ENCODE measurements around the gene SPARCL1.
A peak's percentile ranks its signal among the peaks of the same experiment; 100 is the strongest.
"Not testable (repeated sequence)": the region's sequence is repeated elsewhere in the genome, so short reads cannot be mapped to it uniquely, and the experiment has no call there.

SPARCL1 gene, protein sequence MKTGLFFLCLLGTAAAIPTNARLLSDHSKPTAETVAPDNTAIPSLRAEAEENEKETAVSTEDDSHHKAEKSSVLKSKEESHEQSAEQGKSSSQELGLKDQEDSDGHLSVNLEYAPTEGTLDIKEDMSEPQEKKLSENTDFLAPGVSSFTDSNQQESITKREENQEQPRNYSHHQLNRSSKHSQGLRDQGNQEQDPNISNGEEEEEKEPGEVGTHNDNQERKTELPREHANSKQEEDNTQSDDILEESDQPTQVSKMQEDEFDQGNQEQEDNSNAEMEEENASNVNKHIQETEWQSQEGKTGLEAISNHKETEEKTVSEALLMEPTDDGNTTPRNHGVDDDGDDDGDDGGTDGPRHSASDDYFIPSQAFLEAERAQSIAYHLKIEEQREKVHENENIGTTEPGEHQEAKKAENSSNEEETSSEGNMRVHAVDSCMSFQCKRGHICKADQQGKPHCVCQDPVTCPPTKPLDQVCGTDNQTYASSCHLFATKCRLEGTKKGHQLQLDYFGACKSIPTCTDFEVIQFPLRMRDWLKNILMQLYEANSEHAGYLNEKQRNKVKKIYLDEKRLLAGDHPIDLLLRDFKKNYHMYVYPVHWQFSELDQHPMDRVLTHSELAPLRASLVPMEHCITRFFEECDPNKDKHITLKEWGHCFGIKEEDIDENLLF

DNA sequence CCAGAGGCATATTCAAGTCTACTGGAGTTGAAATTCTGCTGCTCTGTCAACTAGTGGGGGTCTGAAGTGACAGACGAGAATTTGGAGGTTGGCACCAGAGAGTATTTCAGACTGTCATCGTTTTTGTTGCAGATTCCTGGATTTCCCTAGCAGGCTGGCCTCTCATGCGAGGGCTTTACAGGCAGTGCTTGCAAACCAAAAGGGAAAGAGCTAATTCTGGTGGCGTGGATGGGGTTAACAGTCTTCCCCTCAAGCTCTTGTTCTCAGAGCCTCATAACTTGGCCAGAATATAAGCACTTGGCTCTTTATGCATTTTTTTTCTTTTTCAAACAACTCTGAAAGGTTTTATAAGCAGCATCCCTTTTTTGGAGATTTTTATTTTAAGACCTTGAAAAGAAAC is at the start of gene SPARCL1:
Gene SPARCL1, minus strand, starts transcription at position 190 of the 400 bp plus-strand sequence. CDS start 29,802 bp downstream, outside the sequence.
- no peak for DNase-seq

DNA sequence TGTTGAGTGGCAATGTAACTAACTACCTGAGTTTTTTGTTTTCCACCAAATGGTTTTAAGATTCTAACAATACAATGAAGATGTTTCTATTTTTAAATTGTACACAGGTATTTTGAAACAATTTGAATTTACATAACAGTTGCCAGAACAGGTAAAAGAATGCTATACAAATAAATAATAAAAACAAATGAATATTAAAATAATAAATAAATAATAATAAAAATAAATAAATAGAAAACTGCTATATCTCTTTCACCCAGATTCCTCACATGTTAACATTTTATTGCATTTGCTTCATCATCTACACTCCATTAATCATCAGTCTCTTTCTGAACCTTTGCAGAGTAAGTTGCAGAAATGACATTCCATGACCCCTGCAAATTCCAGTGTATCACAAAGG is 46.8 kb upstream of the SPARCL1 start:
- DNase-seq = no peak

DNA sequence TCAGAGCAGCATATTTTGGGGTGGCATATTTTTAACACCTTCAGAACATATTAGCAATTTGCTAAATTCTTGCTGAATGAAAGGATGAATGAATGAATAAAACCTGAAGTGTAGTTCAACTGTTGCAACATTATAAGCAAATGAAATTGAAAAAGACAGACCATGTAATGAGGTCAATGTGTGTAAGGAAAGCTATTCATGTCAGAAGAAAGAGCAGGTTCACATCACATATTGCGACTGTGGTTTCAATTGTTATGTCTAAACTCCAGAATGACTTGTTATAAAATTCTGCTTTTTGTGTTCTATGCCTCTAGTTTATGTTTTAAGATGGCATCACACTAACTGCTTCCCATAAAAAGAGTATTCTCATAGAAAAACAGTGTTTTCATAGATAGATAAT is 46.2 kb upstream of the SPARCL1 start:
- no peak for DNase-seq

DNA sequence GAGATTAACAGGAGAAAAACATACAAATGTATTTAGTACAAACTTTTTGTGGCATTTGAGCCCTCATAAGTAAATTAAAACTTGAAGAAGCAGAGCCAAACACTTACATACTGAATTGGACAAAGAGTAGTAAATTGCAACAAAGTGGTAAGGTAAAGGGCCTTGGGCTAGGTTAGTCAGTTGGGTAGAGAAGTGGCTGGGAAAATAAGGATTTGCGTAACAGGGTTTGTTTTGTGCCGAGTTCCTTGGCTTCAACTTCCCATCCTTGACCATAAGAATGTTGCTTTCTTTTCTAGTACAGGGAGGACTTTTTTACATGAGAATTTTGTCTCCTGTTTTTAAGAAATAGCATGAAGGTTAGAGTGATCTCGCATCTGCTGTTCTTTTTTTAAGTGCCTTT is 45.8 kb upstream of the SPARCL1 start:
- no peak for DNase-seq

DNA sequence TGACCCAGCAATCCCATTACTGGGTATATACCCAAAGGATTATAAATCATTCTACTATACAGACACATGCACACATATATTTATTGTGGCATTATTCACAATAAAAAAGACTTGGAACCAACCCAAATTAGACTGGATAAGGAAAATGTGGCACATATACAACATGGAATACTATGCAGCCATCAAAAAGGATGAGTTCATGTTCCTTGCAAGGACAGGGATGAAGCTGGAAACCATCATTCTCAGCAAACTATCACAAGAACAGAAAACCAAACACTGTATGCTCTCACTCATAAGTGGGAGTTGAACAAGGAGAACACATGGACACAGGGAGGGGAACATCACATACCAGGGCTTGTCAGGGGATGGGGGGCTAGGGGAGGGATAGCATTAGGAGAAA is 45.2 kb upstream of the SPARCL1 start:
- not testable (repeated sequence) for DNase-seq

DNA sequence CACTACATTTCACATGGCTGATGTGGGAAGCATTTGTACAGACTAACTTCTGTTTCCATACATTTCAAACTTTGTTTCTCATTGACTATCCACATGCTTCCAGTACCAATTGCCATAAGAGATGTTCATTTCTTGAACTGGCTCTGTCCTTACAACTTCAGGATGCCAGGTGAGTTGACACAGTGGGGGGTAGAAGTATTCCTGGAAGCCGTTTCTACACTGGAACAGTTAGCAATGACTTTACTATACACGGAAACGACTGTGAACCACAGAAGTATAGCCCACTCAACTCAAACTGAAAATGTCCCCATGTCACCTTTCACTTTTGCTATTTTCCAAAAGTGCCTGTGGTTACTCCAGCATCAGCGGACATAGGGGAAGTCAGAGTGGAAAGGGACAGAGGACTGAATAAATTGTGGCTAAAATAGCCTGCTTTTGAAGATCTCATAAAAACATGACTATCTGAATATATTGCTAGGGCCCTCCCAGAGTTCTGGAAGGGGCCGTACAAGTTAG is 41.2 kb upstream of the SPARCL1 start:
- no peak for DNase-seq

DNA sequence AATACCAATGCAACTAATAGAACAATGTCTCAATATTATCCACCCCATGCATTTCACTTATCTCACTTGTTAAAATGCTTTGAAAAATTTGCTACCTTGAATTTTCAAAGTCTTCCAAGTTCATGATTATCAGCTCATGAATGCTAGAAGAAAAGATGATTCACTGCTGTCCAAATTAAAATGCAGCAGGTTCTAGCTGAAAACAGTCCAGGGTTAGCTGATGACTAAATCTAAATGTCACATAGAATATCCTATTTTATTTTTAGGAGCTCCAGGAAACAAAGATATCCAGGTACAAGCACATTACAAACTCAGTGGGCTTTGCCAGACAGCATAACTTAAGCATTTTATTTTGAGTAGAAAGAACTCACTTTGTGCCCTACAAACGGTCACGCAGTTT is 38.0 kb upstream of the SPARCL1 start:
- no peak for DNase-seq

DNA sequence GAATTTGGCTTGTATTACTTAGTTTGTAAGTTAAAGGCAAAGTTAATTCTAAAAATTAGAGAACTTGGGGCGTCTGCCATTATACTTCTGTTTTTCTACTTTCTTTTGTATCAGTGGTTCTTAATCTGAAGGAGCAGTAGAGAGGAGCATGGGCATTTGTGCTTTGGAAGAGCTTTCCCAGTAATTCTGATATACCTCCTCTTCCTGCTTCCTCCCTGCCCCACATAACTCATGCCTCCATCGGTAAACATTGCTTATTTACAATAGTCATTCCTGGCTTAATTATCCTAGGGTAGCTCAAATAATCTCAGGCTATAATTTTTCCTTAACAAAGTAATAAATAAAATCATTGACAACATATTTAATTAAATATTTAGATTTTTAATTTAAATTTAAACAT is 37.1 kb upstream of the SPARCL1 start:
- no peak for DNase-seq

DNA sequence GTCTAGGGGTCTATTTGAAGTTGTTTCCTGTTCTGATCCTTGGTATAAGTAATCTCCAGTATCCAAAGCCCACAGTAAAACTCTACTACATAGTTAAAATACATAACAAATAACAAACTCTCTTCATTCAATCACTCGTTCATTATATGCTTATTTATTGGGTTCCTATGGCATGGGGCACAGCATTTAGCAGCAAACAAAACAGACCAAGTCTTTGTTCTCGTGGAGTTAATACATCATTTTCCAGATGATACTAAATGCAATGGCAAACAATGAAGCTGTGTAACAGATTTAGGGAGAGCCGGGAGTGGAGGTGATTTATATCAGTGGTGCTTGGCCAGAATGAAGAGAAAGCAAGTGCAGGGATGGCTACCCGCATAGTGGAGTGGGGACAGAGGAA is 36.6 kb upstream of the SPARCL1 start:
- no peak for DNase-seq

DNA sequence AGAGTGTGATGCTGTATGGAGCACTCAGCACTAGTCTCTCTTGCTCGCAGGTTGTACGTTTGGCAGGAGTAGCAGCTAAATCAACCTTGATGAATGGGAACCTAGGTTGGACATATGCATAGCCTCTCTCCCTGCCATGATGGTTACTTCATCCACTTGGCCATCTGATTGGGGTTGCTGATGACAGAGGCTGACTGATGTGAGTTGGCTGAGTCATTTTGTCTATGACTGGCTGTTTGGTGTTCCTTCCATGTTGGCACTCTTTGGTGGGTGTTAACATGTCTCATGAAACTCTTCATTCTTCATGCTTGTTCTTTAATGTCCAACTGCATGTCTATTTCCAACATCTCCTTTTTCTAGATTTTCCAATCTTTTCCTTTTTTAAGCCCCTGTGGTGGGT is 31.6 kb upstream of the SPARCL1 start:
- no peak for DNase-seq

DNA sequence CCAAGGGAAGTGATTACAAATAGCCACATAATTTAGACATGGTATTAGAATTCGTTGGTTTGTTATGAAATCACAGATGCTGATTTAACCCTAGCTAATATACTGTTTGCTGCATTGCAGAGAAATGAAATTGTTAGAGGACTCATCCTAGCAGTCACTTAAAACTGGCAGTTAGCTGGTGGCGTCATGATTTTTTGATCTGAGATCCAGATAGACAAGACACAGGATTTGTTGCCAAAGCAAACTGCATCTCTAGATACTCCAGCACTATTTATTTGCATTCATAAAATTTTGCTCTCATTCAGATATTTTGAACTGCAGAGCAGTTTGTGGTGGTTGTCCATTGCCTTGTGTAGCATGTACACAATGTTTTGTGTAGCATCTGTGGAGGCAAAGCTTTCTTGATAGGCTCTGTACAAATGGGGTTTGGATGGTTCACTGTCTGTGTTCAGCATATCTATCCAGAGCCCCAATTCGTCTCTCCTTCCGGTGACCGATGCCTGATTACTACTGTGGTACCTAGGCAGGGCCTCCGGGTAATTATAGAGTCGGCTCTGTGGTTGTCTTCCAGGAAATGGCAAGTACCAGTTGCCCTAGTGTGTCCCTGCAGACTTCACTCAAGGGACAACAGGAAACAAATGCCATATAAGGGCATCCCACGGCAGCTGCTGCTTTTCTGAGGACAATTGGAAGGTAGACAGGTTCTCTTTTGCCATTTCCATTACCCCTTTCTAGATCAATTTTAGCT is 30.1 kb upstream of the SPARCL1 start:
- peak; percentile 53 for DNase-seq

DNA sequence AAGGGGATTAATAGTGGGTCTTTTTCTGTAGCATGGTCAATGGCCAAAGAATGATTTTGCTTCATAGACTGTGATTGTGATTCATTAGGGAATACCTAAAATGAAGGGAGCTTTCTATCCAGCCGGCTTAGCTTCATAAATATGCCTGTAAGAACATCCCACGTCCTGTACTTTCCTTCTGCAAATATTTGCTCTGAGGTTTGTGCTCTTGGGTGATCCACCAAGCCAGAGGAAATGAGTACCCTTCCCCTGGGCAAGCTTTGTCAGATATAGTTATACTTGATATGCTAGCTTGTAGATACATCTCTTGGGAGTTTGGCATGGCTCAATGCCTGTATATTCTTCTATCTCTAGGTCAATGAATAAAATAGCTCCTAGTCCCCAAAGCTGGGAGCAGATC is 28.2 kb upstream of the SPARCL1 start:
- DNase-seq = no peak

DNA sequence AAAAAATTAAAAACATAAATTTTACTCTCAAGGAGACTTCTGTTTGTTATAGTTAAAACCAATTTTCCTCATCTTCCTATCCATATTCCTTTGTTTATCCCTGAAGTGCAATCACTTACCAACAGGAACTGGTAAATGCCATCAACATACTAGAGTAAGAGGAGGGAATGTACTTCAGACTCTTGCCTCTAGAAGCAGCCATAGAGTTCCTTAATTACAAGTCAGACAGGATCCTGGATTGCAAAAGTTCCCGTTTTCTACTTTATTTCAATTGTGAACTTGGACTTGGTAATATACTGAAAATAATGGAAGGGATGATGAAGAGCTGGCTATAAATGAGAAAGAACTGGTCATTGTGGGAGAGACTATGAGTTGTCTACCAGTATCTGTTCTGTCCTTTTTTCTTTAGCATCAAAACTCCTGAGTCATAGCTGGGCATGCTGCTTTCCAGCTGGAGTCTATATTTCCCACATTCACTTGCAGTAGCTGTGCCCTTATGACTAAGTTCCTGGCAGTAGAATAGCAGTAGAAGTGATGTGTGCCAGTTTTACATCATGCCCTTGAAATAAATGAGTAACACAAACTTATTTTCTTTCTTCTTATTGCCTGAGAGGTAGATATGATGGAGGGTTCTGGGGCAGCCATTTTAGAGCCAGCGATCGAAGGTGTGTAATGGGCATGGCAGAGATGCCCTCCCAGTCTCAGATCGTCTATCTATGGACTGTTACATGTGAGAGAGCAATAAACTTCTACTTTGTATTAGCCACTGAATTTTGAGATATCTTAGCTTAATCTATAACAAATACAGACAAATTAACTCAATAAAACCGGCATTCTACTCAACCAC is 26.8 kb upstream of the SPARCL1 start:
- no peak for DNase-seq

DNA sequence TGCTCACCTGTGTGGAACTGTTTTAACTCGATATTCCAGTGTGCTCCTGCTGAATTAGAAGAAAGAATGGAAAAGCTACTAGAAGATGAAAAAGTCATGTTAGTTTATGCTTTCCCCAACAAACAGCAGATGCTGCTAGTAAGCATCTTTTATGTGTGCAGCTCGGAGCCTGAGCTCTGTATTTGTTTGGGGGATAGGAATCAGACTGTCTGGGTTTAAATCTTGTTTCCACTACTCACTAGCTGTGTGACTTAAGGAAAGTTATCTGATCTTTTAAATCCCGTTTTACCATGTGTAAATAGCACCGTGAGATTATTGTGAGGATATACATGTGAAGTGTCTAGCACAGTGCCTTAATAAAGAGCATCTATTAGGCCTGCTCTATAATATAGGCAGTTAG is 24.0 kb upstream of the SPARCL1 start:
- DNase-seq = no peak

DNA sequence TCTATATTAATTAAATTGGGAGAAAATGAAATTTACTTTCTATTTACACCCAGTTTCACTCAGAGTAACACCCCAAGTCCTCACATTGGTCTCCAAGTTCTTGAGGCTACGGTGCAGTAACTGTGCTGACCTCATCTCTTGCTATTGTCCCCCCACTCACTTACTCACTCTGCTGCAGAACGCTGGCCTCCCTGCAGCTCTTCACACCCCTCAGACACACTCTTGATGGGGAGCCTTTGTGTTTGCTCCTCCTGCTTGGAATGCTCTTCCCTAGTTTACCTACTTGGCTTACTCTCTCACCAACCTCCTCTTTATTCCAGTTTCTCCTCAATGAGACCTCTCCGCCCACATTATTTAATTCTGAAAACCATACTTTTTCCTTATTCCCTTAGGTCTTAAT is 22.2 kb upstream of the SPARCL1 start:
- no peak for DNase-seq

DNA sequence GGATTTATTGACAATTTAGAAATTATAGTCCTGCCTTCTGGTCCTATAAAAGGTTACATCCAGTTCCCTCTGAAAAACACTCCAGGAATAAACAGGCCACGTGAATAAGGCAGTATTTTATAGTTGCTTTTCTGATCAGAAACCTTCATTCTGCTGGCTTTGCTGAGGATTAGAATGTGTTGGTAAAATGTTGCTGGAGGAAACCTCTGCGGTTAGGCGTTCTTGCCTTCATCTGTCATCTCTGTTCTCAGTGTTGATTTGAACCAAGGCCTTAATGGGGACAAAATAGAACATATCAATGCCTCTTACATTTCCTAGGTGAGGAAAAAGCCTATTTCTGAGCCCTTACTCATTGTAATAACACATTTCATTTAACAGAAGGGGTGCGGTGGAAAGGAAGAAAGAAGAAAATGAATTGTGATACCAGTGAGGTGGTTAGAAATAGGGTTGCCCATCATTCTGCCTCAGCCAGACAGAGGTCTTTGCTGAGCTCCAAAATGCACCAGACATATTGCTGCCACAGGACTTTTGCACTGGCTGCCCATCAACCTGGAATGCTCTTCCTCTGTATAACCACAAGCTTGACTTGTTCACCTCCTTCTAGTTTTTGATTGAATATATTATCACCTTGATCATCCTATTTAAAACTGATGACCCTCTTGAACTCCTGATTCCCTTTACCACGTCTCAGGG is 18.0 kb upstream of the SPARCL1 start:
- DNase-seq = no peak

DNA sequence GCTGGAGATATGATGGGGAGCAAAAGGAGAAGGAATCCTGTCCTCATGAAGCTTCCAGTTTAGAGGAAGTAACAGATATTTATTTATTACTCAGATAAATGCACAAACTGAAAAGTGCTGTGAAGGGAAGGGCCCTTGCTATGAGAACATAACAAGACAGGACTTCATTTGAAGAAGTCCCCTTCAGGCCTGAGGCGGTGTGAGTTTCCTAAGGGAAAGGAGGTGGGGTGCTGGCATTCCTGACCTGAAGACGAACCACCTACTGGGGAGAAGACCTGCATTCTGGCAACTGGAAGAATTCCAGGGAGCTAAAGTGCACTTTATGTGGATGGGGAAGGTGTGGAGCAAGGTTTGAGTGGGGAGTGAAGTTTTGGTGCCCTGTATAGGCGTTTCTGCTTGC is 15.9 kb upstream of the SPARCL1 start:
- DNase-seq = no peak

DNA sequence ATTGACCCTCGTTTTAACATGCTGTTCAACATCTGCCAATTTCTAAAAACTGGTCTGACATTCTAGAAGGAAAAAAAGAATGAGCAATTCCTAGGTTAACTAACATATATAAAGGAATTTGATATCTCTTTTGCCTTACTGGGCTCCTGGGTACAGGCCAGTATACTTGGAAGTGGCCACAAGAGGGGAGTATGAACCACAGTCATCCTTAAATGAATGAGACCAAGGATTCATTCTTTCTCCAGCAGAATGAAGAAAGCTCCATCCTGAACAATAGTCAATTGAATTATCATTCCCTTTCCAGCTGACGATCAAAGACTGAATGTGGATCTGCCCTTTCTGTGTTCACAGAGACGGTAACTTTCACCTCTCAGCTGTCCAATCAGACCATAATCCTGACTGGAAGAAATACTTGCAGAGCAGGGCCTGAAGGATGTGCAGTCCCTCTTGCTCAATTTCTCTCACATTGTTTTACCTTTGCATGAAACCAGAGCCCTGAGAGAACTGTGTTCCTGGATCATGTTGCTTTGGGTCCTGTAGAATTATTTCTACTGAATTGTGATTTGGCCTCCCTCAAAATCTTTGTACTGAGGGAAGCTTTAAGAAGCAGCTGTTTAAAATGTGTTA is 14.8 kb upstream of the SPARCL1 start:
- no peak for DNase-seq

DNA sequence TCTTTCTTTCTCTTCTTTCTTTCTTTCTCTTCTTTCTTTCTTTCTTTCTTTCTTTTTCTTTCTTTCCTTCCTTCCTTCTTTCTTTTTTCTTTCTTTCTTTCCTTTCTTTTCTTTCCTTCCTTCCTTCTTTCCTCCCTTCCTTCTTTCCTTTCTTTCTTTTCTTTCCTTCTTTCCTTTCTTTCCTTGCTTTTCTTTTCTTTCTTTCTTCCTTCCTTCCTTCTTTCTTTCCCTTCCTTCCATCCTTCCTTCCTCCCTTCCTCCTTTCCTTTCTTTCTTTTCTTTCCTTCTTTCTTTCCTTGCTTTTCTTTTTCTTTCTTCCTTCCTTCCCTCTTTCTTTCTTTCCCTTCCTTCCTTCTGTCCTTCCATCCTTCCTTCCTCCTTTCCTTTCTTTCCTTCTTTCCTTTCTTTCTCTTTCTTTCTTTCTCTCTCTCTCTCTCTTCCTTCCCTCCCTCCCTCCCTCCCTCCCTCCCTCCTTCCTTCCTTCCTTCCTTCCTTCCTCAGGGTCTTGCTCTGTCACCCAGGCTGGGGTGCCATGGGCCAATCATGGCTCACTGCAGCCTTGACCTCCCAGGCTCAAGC is 13.6 kb upstream of the SPARCL1 start:
- DNase-seq = no peak

DNA sequence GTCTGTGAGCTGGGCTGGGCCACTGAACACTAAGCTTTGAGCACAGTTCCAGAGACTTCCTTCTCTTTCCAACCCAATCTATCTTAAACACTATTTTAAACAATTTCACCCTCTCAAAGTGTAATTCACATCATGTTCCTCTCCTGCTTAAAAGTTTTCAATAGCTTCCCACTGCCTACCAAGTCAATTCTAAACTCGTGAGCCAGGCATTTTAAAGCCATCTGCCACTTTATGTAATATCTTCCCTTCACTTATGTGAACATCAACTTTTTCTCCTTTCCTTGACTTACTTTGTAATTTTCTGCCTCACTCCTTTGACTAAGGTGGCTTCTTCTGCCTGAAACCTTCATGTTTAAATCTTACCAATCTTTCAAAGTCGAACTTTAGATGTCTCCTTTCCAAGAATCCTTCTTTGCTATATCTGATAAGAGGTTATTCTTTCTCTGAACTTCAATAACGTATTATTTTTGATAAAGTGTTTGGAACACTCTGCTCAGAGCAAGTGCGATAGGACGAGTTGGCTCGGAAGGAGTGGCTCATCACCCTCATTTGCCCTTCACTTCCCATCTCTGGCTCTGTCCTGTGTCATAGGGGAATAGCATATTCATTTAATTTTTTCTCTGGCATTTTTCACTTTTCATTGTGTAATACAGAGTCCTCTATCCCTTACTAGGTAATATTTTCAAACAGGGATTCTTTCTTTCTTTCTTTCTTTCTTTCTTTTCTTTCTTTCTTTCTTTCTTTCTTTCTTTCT is 13.0 kb upstream of the SPARCL1 start:
- DNase-seq = no peak

Measured in stimulated activated CD8-positive, alpha-beta memory T cell treated with anti-CD3 and anti-CD28 coated beads, Interleukin-4, amount 100 ng/mL, for 48 hours (primary cell).